ENCODE data around the gene DRD4.
"Not testable (repeated sequence)": the region's sequence is repeated elsewhere in the genome, so short reads cannot be mapped to it uniquely, and the experiment has no call there.

The DRD4 gene

DNA sequence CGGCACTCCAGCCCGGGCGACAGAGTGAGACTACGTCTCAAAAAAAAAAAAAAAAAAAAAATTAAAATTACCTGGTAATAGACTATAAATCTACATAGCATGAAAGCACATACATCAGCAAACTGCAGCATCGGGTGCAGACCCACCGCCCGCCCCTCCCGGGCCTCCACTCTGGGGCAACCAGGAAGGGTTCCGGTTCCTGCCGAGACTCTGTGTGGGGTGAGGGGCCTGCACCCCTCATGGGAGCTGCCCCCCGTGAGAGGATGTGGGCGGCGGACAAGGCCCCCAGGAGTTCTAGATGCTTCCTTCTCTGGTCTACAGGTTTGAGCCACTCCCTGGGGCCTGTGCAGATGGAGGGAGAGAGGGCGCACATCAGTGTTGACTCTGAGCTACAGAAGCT lies 9.1 kb downstream of the DRD4 start:
- no peak overlapping the region for H3K4me3 ChIP-seq (ENCODE audit: low read depth, low read length)

GRCh38 chr11:647672-648158 lies 10.6 kb downstream of the DRD4 start:
- H3K4me3 ChIP-seq (ENCODE audit: low read depth, low read length), result not testable (repeated sequence)

More for the DNA sequence above, 9.1 kb downstream of the DRD4 start:
- TF ChIP-seq, protein P1, sequence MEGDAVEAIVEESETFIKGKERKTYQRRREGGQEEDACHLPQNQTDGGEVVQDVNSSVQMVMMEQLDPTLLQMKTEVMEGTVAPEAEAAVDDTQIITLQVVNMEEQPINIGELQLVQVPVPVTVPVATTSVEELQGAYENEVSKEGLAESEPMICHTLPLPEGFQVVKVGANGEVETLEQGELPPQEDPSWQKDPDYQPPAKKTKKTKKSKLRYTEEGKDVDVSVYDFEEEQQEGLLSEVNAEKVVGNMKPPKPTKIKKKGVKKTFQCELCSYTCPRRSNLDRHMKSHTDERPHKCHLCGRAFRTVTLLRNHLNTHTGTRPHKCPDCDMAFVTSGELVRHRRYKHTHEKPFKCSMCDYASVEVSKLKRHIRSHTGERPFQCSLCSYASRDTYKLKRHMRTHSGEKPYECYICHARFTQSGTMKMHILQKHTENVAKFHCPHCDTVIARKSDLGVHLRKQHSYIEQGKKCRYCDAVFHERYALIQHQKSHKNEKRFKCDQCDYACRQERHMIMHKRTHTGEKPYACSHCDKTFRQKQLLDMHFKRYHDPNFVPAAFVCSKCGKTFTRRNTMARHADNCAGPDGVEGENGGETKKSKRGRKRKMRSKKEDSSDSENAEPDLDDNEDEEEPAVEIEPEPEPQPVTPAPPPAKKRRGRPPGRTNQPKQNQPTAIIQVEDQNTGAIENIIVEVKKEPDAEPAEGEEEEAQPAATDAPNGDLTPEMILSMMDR (IDR thresholded peaks at IDR 0.05; ENCODE audit: low read depth, low read length), result no peak

GRCh38 chr11:650482-650881 lies 13.4 kb downstream of the DRD4 start:
- no peak overlapping the region for H3K4me3 ChIP-seq (ENCODE audit: low read depth, low read length)
- TF ChIP-seq, protein P1 (IDR thresholded peaks at IDR 0.05; ENCODE audit: low read depth, low read length), result no peak

DNA sequence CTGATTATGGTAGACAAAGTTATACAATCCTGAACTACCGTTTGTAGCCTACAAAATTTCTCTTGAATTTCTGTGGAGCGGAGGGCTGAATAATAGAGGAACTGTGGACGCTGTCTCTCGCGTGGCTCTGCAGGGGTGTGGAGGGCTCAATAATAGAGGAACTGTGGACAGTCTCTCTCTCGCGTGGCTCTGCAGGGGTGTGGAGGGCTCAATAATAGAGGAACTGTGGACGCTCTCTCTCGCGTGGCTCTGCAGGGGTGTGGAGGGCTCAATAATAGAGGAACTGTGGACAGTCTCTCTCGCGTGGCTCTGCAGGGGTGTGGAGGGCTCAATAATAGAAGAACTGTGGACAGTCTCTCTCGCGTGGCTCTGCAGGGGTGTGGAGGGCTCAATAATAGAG lies 16.1 kb downstream of the DRD4 start:
- H3K4me3 ChIP-seq (ENCODE audit: low read depth, low read length), result not testable (repeated sequence)

DNA sequence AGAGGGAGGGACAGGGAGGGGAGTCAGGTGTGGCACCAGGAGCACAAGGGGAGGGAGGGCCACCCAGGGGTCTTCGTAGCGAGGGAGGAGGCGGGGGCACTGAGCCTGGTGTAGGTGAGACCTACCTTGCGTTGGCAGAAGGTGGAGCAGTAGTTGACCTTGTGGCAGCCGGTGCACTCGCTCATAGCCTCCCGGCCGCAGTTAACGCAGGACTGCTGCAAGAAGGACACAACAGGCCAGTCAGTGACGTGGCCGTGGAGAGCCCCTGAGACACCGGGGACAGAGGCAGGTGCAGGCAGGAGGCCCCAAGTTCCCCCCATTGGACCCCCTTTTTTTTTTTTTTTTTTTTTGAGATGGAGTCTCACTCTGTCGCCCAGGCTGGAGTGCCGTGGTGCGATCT lies 16.8 kb downstream of the DRD4 start:
- TF ChIP-seq, protein P1 (IDR thresholded peaks at IDR 0.05; ENCODE audit: low read depth, low read length), result no peak
- no peak overlapping the region for H3K4me3 ChIP-seq (ENCODE audit: low read depth, low read length)

- H3K4me3 ChIP-seq (ENCODE audit: low read depth, low read length), result not testable (repeated sequence)
Observed at GRCh38 chr11:654444-654843, 17.4 kb downstream of the DRD4 start.

DNA sequence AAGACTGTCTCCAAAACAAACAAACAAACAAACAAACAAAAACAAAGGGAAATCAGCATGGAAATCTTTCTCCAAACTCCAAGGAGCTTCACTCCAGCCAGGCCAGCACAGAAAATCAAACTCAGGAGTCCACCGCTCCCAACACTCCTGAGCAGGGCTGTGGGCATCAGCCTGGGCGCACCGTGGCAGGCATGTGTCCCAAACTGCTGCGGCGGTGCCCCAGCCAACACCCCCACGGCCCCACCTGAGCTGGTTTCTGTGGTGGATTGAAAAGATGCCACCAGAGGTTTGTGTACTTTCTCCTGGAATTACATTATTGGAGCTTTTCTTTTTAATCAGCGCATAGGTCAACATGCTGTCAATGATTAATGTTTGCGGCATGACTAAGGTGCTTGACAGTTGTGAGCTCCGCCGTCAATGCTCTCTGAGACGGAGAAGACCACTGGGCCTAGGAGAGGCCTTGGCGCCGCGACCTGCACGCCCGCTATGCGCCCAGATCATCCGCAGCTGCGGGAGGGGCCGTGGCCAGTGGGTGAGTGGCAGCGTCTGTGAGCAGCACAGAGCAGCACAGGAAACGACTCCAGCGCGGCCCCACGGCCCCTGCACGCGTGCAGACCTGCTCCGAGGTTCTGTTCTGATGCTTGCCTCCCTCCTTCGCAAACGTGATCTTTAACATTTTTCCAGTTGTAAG lies 18.1 kb downstream of the DRD4 start:
- no peak overlapping the region for H3K4me3 ChIP-seq (ENCODE audit: low read depth, low read length)
- TF ChIP-seq, protein P1 (IDR thresholded peaks at IDR 0.05; ENCODE audit: low read depth, low read length), result no peak

GRCh38 chr11:656426-656825 lies 19.4 kb downstream of the DRD4 start:
- TF ChIP-seq, protein P1 (IDR thresholded peaks at IDR 0.05; ENCODE audit: low read depth, low read length), result no peak
- no peak overlapping the region for H3K4me3 ChIP-seq (ENCODE audit: low read depth, low read length)

GRCh38 chr11:656866-657265 lies 19.8 kb downstream of the DRD4 start:
- H3K4me3 ChIP-seq (ENCODE audit: low read depth, low read length), result no peak overlapping the region
- TF ChIP-seq, protein P1 (IDR thresholded peaks at IDR 0.05; ENCODE audit: low read depth, low read length), result no peak
